Stimulated activated CD4-positive, alpha-beta T cell treated with anti-CD3 and anti-CD28 coated beads, Interleukin-4, amount 100 ng/mL, for 1 hour (primary cell): ENCODE results near the gene ACTL8.

ENCODE experiments used
- DNase-seq: peaks from one replicate; pipeline ENCODE4 v3.0.0-alpha.2; 2020

The ACTL8 gene, protein sequence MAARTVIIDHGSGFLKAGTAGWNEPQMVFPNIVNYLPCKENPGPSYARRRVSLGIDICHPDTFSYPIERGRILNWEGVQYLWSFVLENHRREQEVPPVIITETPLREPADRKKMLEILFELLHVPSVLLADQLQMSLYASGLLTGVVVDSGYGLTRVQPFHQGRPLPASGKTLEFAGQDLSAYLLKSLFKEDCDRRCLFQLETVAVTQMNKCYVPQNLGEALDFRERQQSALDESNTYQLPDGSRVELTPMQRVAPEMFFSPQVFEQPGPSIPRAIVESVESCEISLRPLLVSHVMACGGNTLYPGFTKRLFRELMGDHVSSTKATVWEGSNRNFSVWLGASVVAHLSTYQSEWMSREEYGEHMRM

DNA sequence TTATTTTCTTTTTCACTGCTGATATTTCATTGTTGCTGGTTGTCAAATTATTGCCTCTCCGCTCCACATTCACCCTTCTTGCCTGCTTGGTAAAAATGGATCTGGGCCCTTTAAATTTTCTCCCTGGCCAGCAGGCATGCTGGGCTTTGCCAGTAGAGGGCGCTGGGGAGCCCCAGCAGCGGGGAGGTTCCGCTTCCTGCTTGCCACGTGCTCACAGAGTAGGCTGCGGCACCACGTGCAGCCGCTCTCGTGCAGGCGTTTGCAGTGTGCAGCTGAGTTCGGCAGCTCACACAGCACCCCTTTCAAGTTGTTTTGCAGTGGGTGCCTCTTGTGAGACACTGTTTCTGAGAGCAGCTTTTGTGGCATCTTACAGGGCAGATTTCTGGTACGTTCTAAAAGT lies at the start of gene ACTL8:
Gene ACTL8, plus strand, starts transcription at position 214 of the 400 bp plus-strand sequence. CDS start 67,676 bp downstream, outside the sequence.
- no peak for DNase-seq

DNA sequence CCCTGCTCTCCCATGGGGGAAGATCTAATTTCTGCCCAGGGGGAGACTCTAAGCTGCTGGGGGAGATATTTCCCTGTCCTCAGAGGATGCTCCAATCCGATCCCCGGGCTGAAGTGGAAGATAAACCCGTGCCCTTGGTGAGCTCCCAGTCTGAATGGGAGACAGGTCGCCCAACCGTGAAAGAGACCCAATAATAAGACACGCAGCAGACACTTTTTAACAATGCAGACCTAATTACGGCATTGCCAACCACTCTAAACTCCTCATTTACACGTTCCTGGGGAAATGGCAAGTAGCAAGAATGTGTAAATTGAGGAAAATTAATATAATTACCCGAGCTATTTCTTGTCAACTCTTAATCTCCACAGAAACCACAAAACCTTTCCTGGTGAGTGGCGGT lies 48.7 kb upstream of the ACTL8 start:
- no peak for DNase-seq

DNA sequence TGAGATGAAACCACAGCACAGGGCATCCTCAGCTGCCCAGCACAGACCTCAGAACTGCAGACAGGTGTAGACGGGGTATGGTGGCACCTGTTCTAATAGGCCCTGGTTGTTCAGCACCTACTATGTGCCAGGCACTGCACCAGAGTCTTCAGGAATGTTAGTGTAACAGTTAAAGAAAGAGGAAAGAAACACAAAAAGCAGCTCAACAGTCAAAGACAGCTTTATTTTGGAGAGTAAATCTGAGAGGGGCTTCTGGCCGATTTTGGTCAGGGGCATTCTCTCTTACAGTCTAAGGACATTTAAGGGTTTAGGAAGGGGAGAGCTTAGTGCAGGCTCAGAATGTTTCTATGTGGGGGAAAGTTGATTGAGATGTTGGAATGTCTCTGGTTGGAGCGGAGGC lies 45.2 kb upstream of the ACTL8 start:
- DNase-seq = no peak

DNA sequence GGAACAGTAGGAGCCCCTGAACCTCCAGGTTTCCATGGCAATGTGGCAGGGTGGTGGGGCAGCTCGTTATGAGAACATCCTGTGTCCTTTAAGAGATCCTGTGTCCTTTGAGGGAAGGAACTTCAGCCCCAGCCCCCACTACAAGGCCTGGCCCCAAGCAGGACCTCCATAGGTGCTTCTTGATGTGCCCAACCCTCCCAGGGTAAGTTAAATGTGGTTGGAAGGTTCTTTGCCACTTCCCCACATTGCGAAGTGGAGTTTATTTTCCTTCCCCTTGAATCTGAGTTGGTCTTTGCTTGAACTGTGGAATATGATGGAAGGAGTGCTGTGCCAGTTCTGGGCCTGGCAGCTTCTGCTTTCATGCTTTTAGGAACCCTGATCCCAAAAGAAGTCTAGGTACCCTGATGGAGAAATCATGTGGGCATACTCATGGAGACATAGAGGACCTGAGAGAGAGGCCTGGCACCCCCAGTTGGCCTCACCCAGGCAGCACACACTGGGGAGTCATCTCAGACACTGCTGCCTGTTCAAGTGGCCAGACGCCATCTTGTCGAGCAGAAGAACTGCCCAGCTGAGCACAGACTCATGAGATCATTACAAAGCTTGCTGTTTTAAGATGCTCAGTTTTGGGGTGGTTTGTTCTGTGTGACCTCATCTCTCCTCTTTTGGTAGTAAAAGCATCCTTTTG lies 44.1 kb upstream of the ACTL8 start:
- DNase-seq = no peak

DNA sequence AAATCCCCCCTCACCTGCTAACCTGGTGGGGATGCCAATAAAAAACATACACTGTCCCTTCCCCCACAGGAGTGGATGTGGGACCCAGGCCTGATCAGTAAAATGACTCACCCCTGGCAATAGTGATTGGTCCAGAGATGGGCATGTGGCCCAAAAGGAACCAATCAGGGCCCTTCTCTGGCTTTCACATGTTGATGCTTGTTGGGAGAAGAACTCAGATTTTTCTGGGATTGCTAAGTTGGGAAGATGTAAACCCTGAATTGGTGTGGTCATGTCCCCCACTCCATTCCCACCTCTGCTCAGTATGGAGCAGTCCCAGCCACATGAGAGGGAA lies 43.6 kb upstream of the ACTL8 start:
- DNase-seq = no peak

DNA sequence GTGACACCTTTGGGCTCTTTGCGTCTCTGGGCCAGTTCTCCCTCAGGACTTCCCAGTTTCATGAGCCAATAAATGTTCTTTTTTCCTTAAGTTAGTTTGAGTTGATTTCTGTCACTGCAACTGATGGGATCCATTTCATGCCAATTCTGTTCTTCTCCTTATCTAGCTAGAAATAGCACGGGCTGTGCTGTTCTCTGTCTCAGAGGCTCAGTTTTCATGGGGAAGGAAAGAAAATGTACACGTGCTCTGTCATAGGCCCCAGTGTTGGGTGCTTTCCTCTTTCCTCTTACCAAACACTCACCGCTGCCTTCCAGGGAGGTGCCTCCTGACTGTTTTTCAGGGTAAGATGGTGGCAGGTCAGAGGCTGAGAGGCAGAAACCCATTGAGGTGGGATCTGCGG lies 43.2 kb upstream of the ACTL8 start:
- no peak for DNase-seq

DNA sequence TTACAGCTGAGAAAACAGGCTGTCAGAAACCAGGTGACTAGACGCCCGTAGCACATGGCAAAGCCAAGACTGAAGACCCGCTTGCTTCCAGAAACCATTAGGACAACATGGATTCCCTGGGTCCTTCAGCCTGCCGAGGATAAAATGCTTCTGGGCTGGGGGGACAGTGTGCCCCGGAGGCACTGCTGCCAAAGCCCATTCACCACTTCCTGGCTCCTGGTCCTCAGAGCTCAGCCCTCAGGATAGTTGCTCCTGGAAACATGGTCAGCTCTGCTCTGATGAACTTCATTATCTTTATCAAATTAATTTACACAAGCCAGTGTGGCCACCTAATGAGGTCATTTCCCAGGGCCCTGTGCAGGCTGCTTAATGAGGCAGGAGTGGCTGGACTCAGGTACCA lies 41.1 kb upstream of the ACTL8 start:
- DNase-seq = no peak

DNA sequence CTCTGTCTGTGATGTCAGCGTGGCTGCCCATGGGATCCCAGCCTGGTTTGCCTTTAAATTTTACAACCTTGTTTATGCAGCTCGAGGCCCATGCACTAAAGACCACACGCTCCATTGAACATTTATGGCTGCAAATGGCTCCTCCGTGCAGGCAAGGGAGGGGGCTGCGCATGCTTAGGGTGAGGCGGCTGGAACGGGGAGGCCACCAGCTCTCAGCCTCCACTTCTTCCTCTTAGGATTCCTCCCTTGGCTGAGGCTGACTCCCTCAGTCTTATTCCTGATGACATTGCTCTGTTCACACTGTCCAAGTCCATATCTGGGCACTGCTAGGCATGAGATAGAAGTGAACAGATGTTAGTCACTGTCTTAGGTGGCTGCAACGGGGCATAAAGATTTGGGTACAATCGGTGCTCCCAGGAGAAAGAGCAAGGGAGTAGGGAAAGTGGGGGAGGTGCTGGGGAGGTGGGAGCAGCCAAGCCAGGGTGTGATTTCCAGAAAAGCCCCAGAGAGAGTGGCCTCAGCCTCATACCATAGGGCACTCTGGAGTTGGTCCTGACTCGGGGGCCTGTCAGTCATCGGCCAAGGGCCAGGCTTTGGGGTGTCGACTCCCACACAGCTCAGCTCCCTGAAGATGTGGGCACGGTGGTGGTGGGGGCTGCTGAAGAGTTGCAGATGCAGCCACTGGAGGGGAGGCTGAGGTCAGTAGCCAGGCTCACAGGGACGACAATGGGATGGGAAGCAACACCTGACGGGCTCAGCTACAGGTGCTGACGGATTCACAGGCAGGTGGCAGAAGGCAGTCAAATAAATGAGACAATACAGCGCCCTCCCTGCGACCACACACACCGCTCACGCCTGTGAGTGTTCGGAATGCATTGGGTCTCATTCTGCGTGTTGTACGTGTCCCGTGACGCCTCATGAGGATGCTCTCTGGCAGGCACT lies 37.3 kb upstream of the ACTL8 start:
- DNase-seq = no peak

DNA sequence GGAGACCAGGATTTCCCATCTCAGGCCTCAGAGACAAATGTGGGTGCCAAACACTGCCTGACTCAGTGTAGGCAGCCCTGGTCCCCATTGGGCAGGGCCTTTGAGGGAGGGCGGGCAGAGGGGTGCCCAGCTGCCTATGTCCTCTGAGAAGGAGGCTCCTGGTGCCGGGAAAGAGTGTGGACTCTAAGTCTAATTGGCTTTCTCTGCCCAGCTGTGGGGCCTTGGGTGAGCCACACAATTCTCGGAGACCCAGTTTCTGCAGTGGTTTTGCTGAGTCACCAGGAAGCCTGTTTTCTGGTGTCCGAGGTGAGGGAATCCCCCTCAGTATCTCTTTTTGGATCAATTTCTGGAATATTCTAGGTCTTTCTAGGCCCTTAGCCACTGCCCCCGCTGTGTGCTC lies 35.3 kb upstream of the ACTL8 start:
- no peak for DNase-seq

DNA sequence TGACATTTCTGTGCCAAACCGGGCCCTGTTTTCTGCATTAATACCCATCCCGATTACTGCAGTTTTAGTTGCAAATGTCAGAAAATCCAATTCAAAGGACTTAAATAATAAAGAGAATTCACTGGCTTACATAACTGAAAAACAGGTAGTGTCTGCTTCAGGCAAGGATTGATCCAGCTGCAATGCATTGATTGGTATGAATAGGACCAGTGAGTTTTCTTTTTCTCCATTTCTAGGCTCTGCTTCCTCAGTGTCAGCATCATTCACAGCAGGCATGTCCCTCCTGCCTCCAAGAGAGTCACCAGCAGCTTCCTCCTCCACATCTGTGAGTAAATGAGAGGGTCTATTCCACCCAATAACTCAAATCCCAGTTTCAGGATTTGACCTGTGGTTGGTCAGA lies 33.7 kb upstream of the ACTL8 start:
- no peak for DNase-seq

DNA sequence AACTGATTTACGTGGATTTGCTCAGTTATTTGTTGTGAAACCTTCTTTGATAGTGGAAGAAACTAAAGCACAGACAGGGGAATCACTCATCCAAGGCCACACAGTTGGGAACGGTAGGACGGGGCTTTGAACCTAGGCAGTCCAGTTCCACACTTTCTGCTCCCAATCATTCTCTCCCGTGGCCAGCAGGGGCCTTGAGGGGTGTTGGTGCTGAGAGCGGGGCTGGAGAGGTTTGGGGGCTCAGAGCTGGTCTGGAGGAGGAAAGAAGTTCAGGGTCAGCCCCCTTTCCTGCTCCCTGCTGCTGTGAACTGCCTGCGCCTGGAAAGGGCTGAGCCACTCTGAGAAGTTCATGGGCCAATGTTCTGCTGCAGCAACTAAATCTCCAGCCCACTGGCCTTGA lies 31.4 kb upstream of the ACTL8 start:
- no peak for DNase-seq

DNA sequence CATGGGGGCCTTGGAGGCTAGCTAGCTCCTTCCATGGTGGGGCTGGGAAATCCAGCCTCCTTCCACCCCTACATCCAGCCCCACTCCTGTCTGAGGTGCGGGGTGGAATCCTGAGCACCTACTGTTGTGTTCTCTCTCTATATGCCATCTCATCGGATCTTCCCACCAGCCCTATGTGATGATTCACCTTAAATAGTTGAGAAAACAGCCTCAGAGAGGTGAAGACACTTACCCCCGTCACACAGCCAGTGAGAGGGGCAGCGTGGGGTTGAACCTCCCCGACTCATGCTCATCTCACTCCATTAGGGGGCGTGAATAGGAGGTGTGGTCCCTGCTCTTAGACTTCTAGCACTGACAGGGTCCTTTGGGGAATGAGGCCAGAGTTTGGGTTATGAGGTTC lies 31.0 kb upstream of the ACTL8 start:
- DNase-seq = no peak

DNA sequence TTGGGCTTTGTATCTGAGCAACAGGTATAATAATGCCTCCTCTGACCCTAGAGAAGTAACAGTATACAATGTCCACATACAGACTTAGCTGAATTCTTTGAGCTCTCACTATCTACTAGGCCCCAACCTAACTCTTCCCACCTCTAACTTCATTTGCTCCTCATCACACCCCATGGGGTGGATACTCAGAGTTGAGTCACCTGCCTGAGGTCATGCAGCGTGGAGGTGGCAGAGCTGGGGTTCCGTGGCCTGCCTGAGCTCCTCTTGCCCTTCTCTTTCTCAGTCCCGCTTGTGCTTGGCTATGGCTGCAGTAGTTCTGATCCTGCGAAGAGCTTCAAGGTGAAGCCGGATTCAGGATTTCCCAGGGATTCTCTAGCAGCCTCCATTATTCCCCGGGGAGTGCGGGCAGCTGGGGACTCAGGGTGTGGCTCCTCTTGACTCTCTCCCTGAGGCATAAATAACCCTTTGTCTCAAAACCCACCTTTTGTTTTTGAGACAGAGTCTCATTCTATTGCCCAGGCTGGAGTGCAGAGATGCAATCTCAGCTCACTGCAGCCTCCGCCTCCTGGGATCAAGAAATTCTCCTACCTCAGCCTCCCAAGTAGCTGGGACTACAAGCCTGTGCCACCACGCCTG lies 29.9 kb upstream of the ACTL8 start:
- no peak for DNase-seq

DNA sequence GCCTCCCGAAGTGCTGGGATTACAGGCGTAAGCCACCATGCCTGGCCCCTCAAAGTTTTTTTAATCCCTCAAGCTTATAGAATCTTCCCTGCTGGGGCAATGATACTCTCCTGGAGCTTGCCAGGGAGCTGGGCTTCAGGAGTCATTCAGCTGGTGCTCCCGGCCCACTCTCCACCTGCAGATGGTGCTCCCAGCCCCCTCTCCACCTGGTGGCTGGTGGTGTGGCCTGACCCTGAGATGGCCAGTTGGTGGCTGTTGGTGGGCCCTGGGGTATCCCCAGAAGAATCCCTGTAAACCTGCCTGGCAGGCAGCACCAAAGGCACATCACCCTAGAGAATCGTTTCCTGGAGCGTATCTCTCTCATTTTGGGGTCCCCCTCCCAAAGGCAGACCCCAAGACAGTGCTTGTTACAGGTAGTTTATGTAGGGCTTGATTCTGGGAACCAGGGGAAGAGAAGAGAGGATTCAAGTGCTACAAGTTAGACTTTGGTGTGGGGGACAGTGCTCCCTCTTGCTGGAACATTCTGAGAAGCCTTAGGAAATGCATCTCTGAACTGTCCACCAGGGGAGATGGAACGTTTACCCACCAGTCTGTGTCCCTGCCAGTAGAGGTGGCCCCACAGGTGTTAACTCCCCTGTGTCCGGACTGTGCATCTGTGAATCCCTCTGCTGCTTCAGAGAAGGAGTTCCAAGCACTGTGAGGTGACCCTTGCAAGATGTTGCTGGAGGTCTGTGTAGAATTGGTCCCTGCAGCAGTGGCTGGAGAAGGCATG lies 29.1 kb upstream of the ACTL8 start:
- no peak for DNase-seq

DNA sequence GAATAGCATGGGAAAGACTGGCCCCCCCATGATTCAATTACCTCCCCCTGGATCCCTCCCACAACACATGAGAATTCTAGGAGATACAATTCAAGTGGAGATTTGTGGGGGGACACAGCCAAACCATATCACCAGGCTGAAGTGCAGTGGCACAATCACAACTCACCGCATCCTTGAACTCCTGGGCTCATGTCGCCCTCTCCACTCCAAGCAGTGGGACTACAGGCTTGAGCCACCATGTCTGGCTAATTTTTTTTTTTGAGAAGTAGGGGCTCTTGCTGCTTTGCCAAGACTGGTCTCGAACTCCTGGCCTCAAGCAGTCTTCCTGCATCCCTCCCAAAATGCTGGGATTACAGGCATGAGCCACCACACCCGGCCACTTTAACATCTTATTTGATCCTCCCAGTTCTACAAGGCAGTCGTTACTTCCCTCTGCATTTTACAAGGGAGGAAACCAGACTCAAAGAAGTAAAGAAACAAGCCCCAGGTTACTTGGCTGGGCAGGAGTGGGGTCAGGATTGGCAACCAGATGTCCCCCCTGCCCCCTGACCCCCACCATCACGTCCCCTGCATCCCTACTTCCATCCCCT lies 26.9 kb upstream of the ACTL8 start:
- DNase-seq = no peak

DNA sequence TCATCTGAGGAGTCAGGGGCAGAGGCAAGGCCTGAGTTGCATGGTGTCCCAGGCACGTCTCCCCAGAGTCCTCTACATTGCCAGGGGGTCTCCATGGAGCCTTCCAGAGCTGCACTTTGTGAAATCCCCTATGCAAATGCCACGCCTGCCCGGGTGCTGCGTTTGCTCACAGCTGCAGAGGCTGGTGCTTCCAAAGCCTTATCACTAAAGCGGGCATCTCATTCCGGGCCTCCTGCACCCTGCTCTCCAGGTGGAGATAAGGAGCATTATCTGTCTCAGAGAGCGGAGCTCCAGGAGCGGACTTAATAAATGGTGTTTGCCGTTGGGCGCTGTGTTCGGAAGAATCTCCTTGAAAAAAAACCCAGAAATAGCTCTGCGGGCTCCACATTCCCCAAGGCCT lies 25.9 kb upstream of the ACTL8 start:
- DNase-seq = no peak

DNA sequence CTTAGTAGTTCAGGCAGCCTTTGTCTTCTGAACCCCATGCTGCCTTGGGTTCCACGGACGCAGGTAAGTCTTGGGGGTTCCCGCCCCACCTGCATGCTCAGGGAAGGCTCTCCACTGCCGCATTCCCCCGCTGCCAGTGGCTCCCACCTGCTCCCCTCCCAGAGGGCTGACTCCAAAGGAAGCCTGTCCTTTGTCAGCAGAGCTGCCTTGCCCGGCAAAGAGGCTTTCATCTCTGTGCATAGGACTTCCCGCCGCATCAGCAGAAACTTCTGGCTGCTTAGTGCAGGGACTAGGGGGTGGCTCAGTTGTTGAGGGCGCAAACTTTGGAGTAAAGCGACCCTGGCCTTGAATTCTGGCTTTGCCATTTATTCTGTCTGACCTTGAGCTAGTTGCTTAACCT lies 25.2 kb upstream of the ACTL8 start:
- DNase-seq = no peak

DNA sequence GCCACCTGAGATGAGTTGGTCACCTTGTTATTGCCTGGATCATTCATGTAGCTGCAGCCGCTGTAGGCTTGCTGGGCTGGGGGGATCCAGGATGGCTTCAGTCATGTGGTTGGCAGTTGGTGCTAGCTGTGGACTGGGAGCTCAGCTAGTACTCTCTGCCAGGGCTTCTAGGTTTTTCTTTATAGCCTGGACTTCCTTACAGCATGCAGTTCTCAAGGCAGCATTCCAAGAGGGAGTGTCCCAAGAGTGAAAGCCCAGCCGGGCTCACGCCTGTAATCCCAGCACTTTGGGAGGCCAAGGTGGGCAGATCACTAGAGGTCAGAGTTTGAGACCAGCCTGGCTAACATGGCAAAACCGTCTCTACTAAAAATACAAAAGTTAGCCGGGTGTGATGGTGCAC lies 23.7 kb upstream of the ACTL8 start:
- no peak for DNase-seq

DNA sequence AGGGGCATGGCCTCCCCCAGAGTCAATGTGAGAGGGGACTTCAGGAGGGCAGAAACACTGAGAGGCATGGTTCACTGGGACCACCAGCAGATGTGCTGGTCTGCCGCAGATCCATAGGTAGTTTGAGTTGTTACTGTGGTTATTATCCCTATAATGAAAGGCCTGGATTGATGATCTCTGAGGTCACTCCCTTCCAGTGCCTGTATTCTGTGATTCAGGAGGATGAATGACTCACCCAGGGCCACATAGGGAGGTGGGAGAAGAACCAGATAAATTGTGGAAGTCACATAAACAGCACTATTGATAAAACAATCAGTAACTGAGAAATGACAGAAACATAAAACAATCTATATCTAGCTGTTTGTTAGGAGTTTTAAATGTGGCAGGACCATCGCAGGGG lies 22.7 kb upstream of the ACTL8 start:
- no peak for DNase-seq

DNA sequence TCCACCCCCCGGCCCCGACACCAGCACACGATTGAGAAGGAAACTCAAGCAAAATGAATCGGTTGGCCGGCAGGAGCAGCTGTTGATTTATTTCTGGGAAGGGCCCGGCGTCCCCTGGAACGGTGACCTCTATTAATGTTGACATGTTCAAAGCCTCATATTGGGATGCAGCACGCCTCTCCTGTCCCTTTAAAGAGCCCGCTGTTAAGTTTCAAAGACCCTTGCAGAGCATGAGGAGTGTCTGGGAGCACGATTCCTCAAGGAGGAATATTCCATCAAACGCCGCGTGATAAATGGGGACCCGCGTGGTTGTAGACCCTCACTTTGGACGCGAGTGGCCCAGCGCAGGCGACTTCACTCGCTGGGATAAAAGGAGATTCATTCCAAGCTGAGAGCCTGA lies 21.5 kb upstream of the ACTL8 start:
- DNase-seq = no peak

DNA sequence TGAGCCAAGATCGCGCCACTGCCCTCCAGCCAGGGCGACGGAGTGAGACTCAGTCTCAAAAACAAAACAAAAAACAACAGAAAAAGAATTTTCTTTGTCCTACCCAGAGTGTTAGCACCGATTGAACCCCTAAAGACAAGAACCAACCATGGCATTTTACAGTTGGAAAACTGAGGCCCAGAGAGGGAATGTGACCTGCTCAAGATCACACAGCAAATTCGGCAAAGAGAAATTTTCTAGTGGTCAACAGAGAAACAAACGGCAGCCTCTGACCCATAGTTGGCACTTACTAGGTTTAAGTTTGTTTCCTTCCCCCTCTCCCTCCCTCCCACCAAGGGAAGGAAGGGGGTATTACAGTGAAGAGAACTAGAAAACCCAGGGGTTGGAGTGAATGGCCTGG lies 20.5 kb upstream of the ACTL8 start:
- no peak for DNase-seq

DNA sequence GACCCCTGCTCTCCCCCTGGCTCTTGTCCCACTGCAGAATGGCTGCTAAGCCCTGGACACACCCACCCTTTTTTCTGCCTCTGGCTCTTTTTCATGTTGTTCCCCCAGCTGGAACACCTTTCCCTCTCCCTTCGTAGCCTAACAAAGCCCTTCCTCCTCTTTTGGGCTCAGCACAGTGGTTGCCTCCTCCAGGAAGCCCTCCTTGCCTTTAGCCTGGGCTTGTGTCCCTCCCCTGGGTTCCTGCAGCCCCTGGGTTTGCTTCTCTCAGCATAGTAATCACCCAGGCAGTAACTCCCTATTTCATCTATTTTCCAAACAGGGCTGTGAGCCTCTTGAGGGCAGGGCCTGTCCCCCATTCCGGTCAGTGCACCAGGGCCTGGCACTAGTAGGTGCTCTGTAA lies 19.8 kb upstream of the ACTL8 start:
- DNase-seq = no peak
